PC-9 (cell line): ENCODE data around the gene CDKN2D. TPM values are rescaled to one million over a fixed set of nuclear protein-coding genes. Genes with fewer than 3 reads are reported as not detected.

ENCODE experiments used
- BruUV-seq: library from RNA; stranded (reverse); fragments of 400-500 nt; replicated peaks from 2 replicates; lab custom pipeline; 2021; lab: Mats Ljungman, UMichigan
- CTCF ChIA-PET: fragments of 300-600 bp; sonication (Branson Sonifier 250); formaldehyde crosslinking; loops from one replicate; lab custom pipeline; 2022; ENCODE audit warnings: antibody characterized with exemption; lab: Charles Lee
- POLR2A ChIA-PET: fragments of 300-600 bp; sonication (Branson Sonifier 250); formaldehyde crosslinking; loops from one replicate; lab custom pipeline; 2022; ENCODE audit warnings: antibody characterized with exemption; ENCODE audit not compliant: unreplicated experiment; lab: Charles Lee
- DNase-seq, 2 experiments: peaks; one replicate each; pipeline versions ENCODE4 v3.0.0 to v3.0.0-alpha.2; 2015 to 2022; ENCODE audit warnings: mixed read lengths in 1 of 2
- H2AFZ ChIP-seq: fragments of 200-600 bp; sonication (generic); 2 replicates; pipeline ENCODE4 v1.8.1; 2017; ENCODE audit warnings: antibody characterized with exemption
- H3F3A ChIP-seq: fragments of 200-600 bp; sonication (generic); 2 replicates; pipeline ENCODE4 v1.8.1; 2017; ENCODE audit warnings: antibody characterized with exemption, mild to moderate bottlenecking, low read depth; ENCODE audit not compliant: insufficient read depth
- H3K27ac ChIP-seq: fragments of 200-600 bp; sonication (generic); 2 replicates; pipeline ENCODE4 v1.6.1; 2016; ENCODE audit warnings: mixed run types
- H3K27me3 ChIP-seq: fragments of 200-600 bp; sonication (generic); 2 replicates; pipeline ENCODE4 v1.6.1; 2016; ENCODE audit warnings: low read depth, mixed run types; ENCODE audit not compliant: insufficient read depth
- H3K36me3 ChIP-seq: fragments of 200-600 bp; sonication (generic); 2 replicates; pipeline ENCODE4 v1.6.1; 2016; ENCODE audit warnings: low read depth, mixed run types
- H3K4me1 ChIP-seq: fragments of 200-600 bp; sonication (generic); replicated peaks from 2 replicates; pipeline ENCODE4 v1.6.1; 2016; ENCODE audit warnings: mixed run types; ENCODE audit not compliant: insufficient read depth
- H3K4me2 ChIP-seq: fragments of 200-600 bp; sonication (generic); 2 replicates; pipeline ENCODE4 v1.6.1; 2017; ENCODE audit warnings: mixed run types
- H3K4me3 ChIP-seq: fragments of 200-600 bp; sonication (generic); 2 replicates; pipeline ENCODE4 v1.6.1; 2016; ENCODE audit warnings: mixed run types
- H3K79me2 ChIP-seq: fragments of 200-600 bp; sonication (generic); 2 replicates; pipeline ENCODE4 v1.6.1; 2017; ENCODE audit warnings: low read depth, mixed run types
- H3K9me2 ChIP-seq: fragments of 200-600 bp; sonication (generic); 2 replicates; pipeline ENCODE4 v1.8.1; 2017; ENCODE audit warnings: mild to moderate bottlenecking; ENCODE audit not compliant: insufficient read depth
- H3K9me3 ChIP-seq: fragments of 200-600 bp; sonication (generic); 2 replicates; pipeline ENCODE4 v1.8.1; 2016; ENCODE audit warnings: low read depth; ENCODE audit not compliant: insufficient read depth
- H4K20me1 ChIP-seq: fragments of 200-600 bp; sonication (generic); 2 replicates; pipeline ENCODE4 v1.8.1; 2017; ENCODE audit not compliant: insufficient read depth
- CTCF ChIP-seq: fragments of 200-600 bp; sonication (generic); conservative IDR thresholded peaks from 2 replicates; pipeline ENCODE4 v1.6.1; 2017; ENCODE audit warnings: mixed run types, antibody characterized with exemption, mild to moderate bottlenecking, moderate library complexity
- EZH2 ChIP-seq: fragments of 200-600 bp; sonication (generic); IDR thresholded peaks from 2 replicates; pipeline ENCODE4 v1.8.0; 2017; ENCODE audit warnings: antibody characterized with exemption, low read depth
- intact Hi-C: fragments of 100-400 bp; cut with micrococcal nuclease; formaldehyde crosslinking; loops from one replicate; pipeline ENCODE4 v1.10.0; 2022; ENCODE audit not compliant: unreplicated experiment
- total RNA-seq: library from RNA; stranded (reverse); gene quantifications from 2 replicates; pipeline ENCODE4 v1.2.3, GENCODE V29; 2021

CDKN2D gene
- total RNA-seq, 1 experiment from 2014 or later: 8.3 TPM

DNA sequence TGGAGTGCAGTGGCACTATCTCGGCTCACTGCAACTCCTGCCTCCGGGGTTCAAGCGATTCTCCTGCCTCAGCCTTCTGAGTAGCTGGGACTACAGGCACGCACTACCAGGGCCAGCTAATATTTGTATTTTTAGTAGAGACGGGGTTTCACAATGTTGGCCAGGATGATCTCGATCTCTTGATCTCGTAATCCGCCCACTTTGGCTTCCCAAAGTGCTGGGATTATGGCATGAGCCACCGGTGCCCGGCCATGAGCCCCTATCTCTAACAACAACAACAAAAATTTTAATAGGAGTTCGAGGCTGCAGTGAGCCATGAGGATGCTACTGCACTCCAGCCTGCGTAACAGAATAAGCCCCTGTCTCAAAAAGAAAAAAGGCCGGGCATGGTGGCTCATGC is 13.3 kb upstream of the CDKN2D start:
- no TSS peak for BruUV-seq
- CTCF ChIA-PET: interaction anchor here (1.3 to 3.1 kb wide), 3 partner anchors 36 to 62 kb away, joined by 4 to 35 read pairs (median 8); no protein-coding TSS in a partner anchor
- H2AFZ ChIP-seq: no peak overlapping the region

DNA sequence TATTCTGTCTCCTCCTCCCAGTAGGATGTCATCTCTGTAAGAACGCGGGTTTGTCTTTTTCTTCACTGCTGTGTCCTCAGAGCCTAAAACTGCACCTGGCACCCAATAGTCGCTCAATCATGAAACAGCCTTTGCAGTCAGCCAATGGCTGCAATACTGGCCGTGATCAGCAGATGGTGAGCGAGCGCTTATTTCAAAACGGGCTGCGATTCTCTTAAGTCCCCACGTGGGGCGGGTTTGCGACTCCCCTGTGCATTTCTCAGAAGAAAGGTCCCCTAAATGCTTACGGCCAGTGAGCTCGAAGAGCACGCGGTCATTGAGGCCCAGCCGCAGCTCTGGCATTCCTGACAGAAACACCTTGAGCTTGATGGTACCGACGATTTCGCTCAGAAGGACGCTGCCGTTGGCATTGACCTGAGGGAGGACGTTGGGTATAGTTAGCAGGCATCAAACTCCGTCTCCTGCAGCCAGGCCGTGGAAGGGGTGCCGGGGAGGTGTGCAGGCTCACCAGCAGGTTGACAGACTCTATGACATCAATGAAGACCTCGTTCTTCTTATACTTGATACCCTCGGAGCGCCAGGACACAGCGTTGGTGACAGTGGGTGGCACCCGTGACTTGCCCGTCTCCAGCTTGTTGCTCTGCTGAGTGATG is 12.3 kb upstream of the CDKN2D start:
- peak; percentile 82 to 89 for DNase-seq

More for the DNA sequence above, 13.3 kb upstream of the CDKN2D start:
- Histone ChIP-seq H3K27ac (no peak overlapping the region), H3K4me1 (peaks cover 8% of the 10 kb centered on the region; the same call in 1 of the 2 replicates), H3K36me3 (peaks cover 31% of the 10 kb centered on the region), H3K9me3 (no peaks in the 10 kb centered on the region), H3K4me3 (no peak overlapping the region), H3K27me3 (no peaks in the 10 kb centered on the region), H4K20me1 (peaks cover 6% of the 10 kb centered on the region), H3K9me2 (no peaks in the 10 kb centered on the region), H3F3A (peaks cover 50% of the 10 kb centered on the region; the same call in 1 of the 2 replicates), H3K4me2 (no peak overlapping the region), H3K79me2 (peaks cover 21% of the 10 kb centered on the region)
- POLR2A ChIA-PET: interaction anchor here (0.6 to 0.7 kb wide), 3 partner anchors 59 to 136 kb away, joined by 3 to 9 read pairs (median 5); partner anchors contain the start of gene DNM2
- intact Hi-C loops: no loop called here
- DNase-seq: no peak
- TF ChIP-seq EZH2 (no peak), CTCF (no peak)

More for the DNA sequence above, 12.3 kb upstream of the CDKN2D start:
- Histone ChIP-seq H3K4me1 (peaks cover 8% of the 10 kb centered on the region; the same call in 1 of the 2 replicates), H3K4me2 (no peak overlapping the region), H3K79me2 (peaks cover 12% of the 10 kb centered on the region), H3K27ac (no peak overlapping the region), H3K36me3 (peaks cover 31% of the 10 kb centered on the region), H3F3A (peaks cover 44% of the 10 kb centered on the region; the same call in 1 of the 2 replicates), H3K9me2 (no peaks in the 10 kb centered on the region), H4K20me1 (peaks cover 6% of the 10 kb centered on the region), H3K9me3 (no peaks in the 10 kb centered on the region), H2AFZ (no peak overlapping the region), H3K4me3 (no peak overlapping the region), H3K27me3 (no peaks in the 10 kb centered on the region)
- no TSS peak for BruUV-seq
- POLR2A ChIA-PET: interaction anchor here (0.6 to 0.7 kb wide), 2 partner anchors 42 to 60 kb away, joined by 3 to 4 read pairs; no protein-coding TSS in a partner anchor
- CTCF ChIA-PET: interaction anchor here (0.6 to 3.1 kb wide), 7 partner anchors 15 to 118 kb away, joined by 3 to 35 read pairs (median 4); partner anchors contain the start of gene KRI1
- TF ChIP-seq CTCF (peak; percentile 99), EZH2 (no peak)
- intact Hi-C loops: loop anchor here (1.0 kb wide), 2 partner anchors 63 to 118 kb away; no protein-coding TSS in a partner anchor
